ENCODE data around the gene LRPAP1. TPM values are rescaled to one million over a fixed set of nuclear protein-coding genes. Genes with fewer than 3 reads are reported as not detected.
"Not testable (repeated sequence)": the region's sequence is repeated elsewhere in the genome, so short reads cannot be mapped to it uniquely, and the experiment has no call there.

The LRPAP1 gene
- total RNA-seq, 1 donor from 2014 or later = 80.1 TPM

DNA sequence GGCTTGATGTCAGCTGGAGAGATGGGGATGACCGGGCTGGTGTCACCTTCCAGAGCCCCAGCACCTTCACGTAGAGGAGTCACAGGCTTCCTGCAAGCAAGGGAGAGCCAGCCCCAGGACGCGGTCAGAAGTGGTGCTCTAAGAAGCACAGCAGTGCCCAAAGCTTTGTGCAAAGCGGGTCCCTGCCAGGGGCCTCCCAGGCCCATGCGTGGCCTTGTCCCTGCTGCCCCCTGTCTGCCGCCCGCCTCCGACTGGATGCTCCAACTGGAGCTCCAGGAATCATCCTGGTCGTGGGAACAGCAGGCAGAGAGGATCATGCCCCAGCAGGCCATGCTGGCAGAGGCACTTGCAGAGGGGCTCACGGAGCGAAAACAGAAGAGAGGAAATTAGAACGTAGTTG lies 40.1 kb upstream of the LRPAP1 start:
- Mint-ChIP-seq H3K9me3 (no peaks in the 10 kb centered on the region), H3K4me3 (ENCODE audit: low read depth) (no peak overlapping the region), H3K27ac (no peak overlapping the region), H3K36me3 (ENCODE audit: low read depth) (no peaks in the 10 kb centered on the region), H3K27me3 (ENCODE audit: low read depth) (no peaks in the 10 kb centered on the region), H3K4me1 (ENCODE audit: low read depth) (no peaks in the 10 kb centered on the region)
- intact Hi-C loops (cut with micrococcal nuclease) = no loop called here
- DNase-seq (ENCODE audit: low spot score) = no peak

DNA sequence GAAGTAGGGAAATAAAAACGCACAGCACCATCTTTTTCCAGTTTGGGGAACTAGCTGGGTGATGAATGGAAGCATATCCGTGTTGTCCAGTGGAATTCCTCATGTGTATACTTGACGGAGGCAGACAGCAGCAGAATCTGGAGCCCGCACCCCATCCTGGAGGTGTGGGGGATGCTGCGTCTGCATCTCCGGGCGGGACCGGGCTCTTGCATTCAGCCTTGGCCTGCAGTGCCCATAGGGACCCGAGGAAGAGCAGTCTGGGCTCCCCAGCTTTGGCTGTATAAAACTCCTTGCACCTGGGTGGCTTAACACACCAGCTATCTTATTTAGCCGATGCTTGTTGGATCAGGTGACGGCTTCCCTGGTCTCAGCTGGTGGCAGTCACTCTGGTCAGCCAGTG lies 39.7 kb upstream of the LRPAP1 start:
- Mint-ChIP-seq H3K4me3 (ENCODE audit: low read depth) (no peak overlapping the region), H3K27ac (no peak overlapping the region), H3K4me1 (ENCODE audit: low read depth) (no peaks in the 10 kb centered on the region), H3K27me3 (ENCODE audit: low read depth) (no peaks in the 10 kb centered on the region), H3K9me3 (no peaks in the 10 kb centered on the region), H3K36me3 (ENCODE audit: low read depth) (no peaks in the 10 kb centered on the region)
- intact Hi-C loops (cut with micrococcal nuclease) = no loop called here
- DNase-seq (ENCODE audit: low spot score) = no peak

- H3K36me3 Mint-ChIP-seq (ENCODE audit: low read depth); H3K4me3 Mint-ChIP-seq (ENCODE audit: low read depth); H3K27ac Mint-ChIP-seq; H3K4me1 Mint-ChIP-seq (ENCODE audit: low read depth); intact Hi-C loops (cut with micrococcal nuclease); H3K27me3 Mint-ChIP-seq (ENCODE audit: low read depth); DNase-seq (ENCODE audit: low spot score); H3K9me3 Mint-ChIP-seq: not testable (repeated sequence)
Observed at GRCh38 chr4:3570923-3571322, 38.7 kb upstream of the LRPAP1 start.

- DNase-seq (ENCODE audit: low spot score); H3K27ac Mint-ChIP-seq; intact Hi-C loops (cut with micrococcal nuclease); H3K36me3 Mint-ChIP-seq (ENCODE audit: low read depth); H3K27me3 Mint-ChIP-seq (ENCODE audit: low read depth); H3K4me3 Mint-ChIP-seq (ENCODE audit: low read depth); H3K9me3 Mint-ChIP-seq; H3K4me1 Mint-ChIP-seq (ENCODE audit: low read depth): not testable (repeated sequence)
Observed at GRCh38 chr4:3569611-3570010, 37.4 kb upstream of the LRPAP1 start.

DNA sequence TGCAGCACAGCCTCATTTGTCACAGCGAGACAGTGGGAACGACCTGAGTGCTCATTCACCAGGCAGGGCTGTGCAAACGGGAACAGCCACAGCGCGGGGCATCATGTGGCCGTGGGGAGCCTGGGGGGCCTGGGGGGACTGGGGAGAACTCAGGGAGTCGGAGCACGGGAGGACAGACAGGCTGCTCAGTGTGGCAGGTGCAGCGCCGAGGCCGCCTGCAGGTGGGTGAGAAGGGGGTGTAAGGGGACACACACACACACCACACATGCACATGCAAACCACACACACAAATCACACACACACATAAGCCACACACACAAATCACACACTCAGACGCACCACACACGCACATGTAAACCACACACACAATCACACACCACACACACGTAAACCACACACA lies 34.5 kb upstream of the LRPAP1 start:
- H3K4me3 Mint-ChIP-seq (ENCODE audit: low read depth); H3K27ac Mint-ChIP-seq; H3K4me1 Mint-ChIP-seq (ENCODE audit: low read depth); H3K36me3 Mint-ChIP-seq (ENCODE audit: low read depth); H3K9me3 Mint-ChIP-seq; DNase-seq (ENCODE audit: low spot score); H3K27me3 Mint-ChIP-seq (ENCODE audit: low read depth); intact Hi-C loops (cut with micrococcal nuclease): not testable (repeated sequence)

GRCh38 chr4:3566301-3566700 lies 34.1 kb upstream of the LRPAP1 start:
- H3K27me3 Mint-ChIP-seq (ENCODE audit: low read depth); DNase-seq (ENCODE audit: low spot score); H3K4me3 Mint-ChIP-seq (ENCODE audit: low read depth); H3K27ac Mint-ChIP-seq; H3K4me1 Mint-ChIP-seq (ENCODE audit: low read depth); H3K36me3 Mint-ChIP-seq (ENCODE audit: low read depth); H3K9me3 Mint-ChIP-seq; intact Hi-C loops (cut with micrococcal nuclease): not testable (repeated sequence)

DNA sequence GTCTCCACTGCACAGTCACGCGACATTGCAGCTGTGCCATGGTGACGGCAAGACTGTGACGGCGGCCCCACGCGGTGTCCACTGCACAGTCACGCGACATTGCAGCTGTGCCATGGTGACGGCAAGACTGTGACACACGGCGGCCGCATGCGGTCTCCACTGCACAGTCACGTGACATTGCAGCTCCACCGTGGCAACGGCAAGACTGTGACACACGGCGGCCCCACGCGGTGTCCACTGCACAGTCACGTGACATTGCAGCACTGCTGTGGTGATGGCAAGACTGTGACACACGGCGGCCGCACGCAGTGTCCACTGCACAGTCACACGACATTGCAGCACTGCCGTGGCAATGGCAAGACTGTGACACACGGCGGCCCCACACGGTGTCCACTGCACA lies 32.7 kb upstream of the LRPAP1 start:
- H3K36me3 Mint-ChIP-seq (ENCODE audit: low read depth); intact Hi-C loops (cut with micrococcal nuclease); H3K27ac Mint-ChIP-seq; H3K4me3 Mint-ChIP-seq (ENCODE audit: low read depth); H3K9me3 Mint-ChIP-seq; H3K4me1 Mint-ChIP-seq (ENCODE audit: low read depth); H3K27me3 Mint-ChIP-seq (ENCODE audit: low read depth); DNase-seq (ENCODE audit: low spot score): not testable (repeated sequence)

DNA sequence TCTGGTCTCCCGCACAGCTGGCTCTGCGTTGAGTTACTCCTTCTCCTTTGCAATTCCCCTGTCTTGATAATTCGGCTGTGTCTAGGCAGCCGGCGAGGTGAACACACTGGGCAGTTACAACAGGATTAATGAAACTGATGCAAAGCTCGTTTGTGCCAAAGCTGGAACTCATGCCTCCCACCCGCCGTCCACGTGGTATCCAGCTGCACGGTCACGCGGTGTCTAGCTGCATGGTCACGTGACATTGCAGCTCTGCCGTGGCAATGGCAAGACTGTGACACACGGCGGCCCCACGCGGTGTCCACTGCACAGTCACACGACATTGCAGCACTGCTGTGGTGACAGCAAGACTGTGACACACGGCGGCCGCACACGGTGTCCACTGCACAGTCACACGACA lies 31.2 kb upstream of the LRPAP1 start:
- H3K27ac Mint-ChIP-seq = no peak overlapping the region
- H3K4me3 Mint-ChIP-seq (ENCODE audit: low read depth) = no peak overlapping the region
- intact Hi-C loops (cut with micrococcal nuclease) = no loop called here
- H3K27me3 Mint-ChIP-seq (ENCODE audit: low read depth) = no peaks in the 10 kb centered on the region
- no peaks in the 10 kb centered on the region for H3K9me3 Mint-ChIP-seq
- no peaks in the 10 kb centered on the region for H3K36me3 Mint-ChIP-seq (ENCODE audit: low read depth)
- H3K4me1 Mint-ChIP-seq (ENCODE audit: low read depth) = no peaks in the 10 kb centered on the region
- no peak for DNase-seq (ENCODE audit: low spot score)

GRCh38 chr4:3562127-3562526 lies 29.9 kb upstream of the LRPAP1 start:
- H3K36me3 Mint-ChIP-seq (ENCODE audit: low read depth) = not testable (repeated sequence)

DNA sequence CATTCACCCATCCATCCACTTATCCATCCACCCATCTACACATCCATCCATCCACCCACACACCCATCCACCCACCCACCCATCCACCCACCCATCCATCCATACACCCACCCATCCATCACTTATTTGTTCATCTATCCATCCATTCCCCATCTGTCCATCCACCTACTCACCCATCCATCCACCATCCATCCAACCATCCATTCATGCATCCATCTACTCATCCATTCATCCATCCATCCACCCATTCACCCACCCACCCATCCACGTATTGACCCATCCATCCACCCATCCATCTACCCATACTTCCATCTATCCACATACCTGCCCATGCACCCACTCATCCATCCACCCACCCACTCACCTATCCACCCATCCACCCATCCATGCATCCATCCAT lies 28.2 kb upstream of the LRPAP1 start:
- H3K27ac Mint-ChIP-seq; H3K4me3 Mint-ChIP-seq (ENCODE audit: low read depth); H3K27me3 Mint-ChIP-seq (ENCODE audit: low read depth); H3K4me1 Mint-ChIP-seq (ENCODE audit: low read depth); H3K9me3 Mint-ChIP-seq; DNase-seq (ENCODE audit: low spot score); H3K36me3 Mint-ChIP-seq (ENCODE audit: low read depth); intact Hi-C loops (cut with micrococcal nuclease): not testable (repeated sequence)

More at GRCh38 chr4:3562127-3562526, 29.9 kb upstream of the LRPAP1 start:
- H3K27me3 Mint-ChIP-seq (ENCODE audit: low read depth); DNase-seq (ENCODE audit: low spot score); H3K4me3 Mint-ChIP-seq (ENCODE audit: low read depth); H3K9me3 Mint-ChIP-seq; H3K27ac Mint-ChIP-seq; intact Hi-C loops (cut with micrococcal nuclease); H3K4me1 Mint-ChIP-seq (ENCODE audit: low read depth): not testable (repeated sequence)

GRCh38 chr4:3559381-3560290 lies 27.4 kb upstream of the LRPAP1 start:
- DNase-seq (ENCODE audit: low spot score); H3K36me3 Mint-ChIP-seq (ENCODE audit: low read depth); intact Hi-C loops (cut with micrococcal nuclease); H3K9me3 Mint-ChIP-seq; H3K27ac Mint-ChIP-seq; H3K4me1 Mint-ChIP-seq (ENCODE audit: low read depth); H3K27me3 Mint-ChIP-seq (ENCODE audit: low read depth); H3K4me3 Mint-ChIP-seq (ENCODE audit: low read depth): not testable (repeated sequence)

DNA sequence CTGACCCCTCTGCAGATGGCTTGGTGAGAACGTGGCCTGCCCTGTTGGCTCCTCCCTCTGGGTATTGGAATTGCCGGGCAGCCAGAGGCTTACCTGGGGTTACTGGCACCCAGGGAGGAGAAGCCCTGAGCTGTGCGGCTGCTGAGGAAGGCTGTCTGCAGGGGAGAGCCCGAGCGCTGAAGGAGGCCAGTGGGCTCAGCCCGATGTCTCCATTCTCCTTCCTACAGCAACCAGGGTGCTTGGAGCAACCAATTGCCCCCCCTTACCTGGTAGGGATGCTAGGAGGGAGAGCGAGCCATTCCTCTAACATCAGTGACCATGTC lies 26.3 kb upstream of the LRPAP1 start:
- H3K9me3 Mint-ChIP-seq; H3K4me3 Mint-ChIP-seq (ENCODE audit: low read depth); H3K36me3 Mint-ChIP-seq (ENCODE audit: low read depth); DNase-seq (ENCODE audit: low spot score); H3K27ac Mint-ChIP-seq; intact Hi-C loops (cut with micrococcal nuclease); H3K27me3 Mint-ChIP-seq (ENCODE audit: low read depth): not testable (repeated sequence)
- H3K4me1 Mint-ChIP-seq (ENCODE audit: low read depth) = peaks cover 12% of the 10 kb centered on the region

GRCh38 chr4:3557676-3558513 lies 25.7 kb upstream of the LRPAP1 start:
- peaks cover 12% of the 10 kb centered on the region for H3K4me1 Mint-ChIP-seq (ENCODE audit: low read depth)
- DNase-seq (ENCODE audit: low spot score); intact Hi-C loops (cut with micrococcal nuclease); H3K27me3 Mint-ChIP-seq (ENCODE audit: low read depth); H3K36me3 Mint-ChIP-seq (ENCODE audit: low read depth); H3K4me3 Mint-ChIP-seq (ENCODE audit: low read depth); H3K27ac Mint-ChIP-seq; H3K9me3 Mint-ChIP-seq: not testable (repeated sequence)
